ENCODE data around the gene DHTKD1. TPM values are rescaled to one million over a fixed set of nuclear protein-coding genes. Genes with fewer than 3 reads are reported as not detected.

DHTKD1 gene
- total RNA-seq, 1 experiment from 2014 or later: 53.2 TPM

- no peak overlapping the region for H3K4me3 Mint-ChIP-seq
- no peak overlapping the region for H4K5ac ChIP-seq (ENCODE audit: insufficient read length, low read depth, low read length)
- H3K4ac ChIP-seq (ENCODE audit: low read depth, low read length): no peak overlapping the region
- H3K14ac ChIP-seq (ENCODE audit: insufficient read depth, low read length): no peak overlapping the region
- no peak overlapping the region for H2BK12ac ChIP-seq (ENCODE audit: insufficient read length, low read depth, low read length)
- H3K9me3 Mint-ChIP-seq: no peaks in the 10 kb centered on the region; a peak in 1 of 5 replicates
- H3K27me3 ChIP-seq (ENCODE audit: insufficient read depth, low read length): no peaks in the 10 kb centered on the region
- H3K79me2 ChIP-seq (ENCODE audit: insufficient read depth, low read length): no peaks in the 10 kb centered on the region
- no peaks in the 10 kb centered on the region for H3K27me3 Mint-ChIP-seq (ENCODE audit: low read depth)
- no peak for DNase-seq
- no peak overlapping the region for H2AFZ ChIP-seq (ENCODE audit: low read length)
- no peak overlapping the region for H2BK15ac ChIP-seq (ENCODE audit: low read depth, low read length)
- H4K8ac ChIP-seq (replicated peaks; ENCODE audit: insufficient read length, low read depth, low read length): no peak overlapping the region
- H2AK5ac ChIP-seq (ENCODE audit: insufficient read length, low read length): no peak overlapping the region
- no peak overlapping the region for H4K91ac ChIP-seq (ENCODE audit: insufficient read length, low read depth, low read length)
- H2BK20ac ChIP-seq (ENCODE audit: low read depth, low read length, poor library complexity, severe bottlenecking): no peak overlapping the region
- no peak for TF ChIP-seq CTCF (conservative IDR thresholded peaks at IDR 0.05)
- no peak overlapping the region for H3K4me2 ChIP-seq (ENCODE audit: insufficient read depth, insufficient read length, low read length)
- no peak overlapping the region for H3K27ac ChIP-seq (ENCODE audit: insufficient read length, low read depth, low read length)
- no peak overlapping the region for H3T11ph ChIP-seq (ENCODE audit: low read length)
- no peaks in the 10 kb centered on the region for H3K79me1 ChIP-seq (ENCODE audit: insufficient read depth, low read depth, low read length, poor library complexity, severe bottlenecking)
- H3K36me3 Mint-ChIP-seq (ENCODE audit: insufficient read depth in 1 of 3, low read depth in 3 of 3): no peaks in the 10 kb centered on the region; a peak in 1 of 7 replicates
- no peaks in the 10 kb centered on the region for H3K4me1 ChIP-seq (ENCODE audit: insufficient read depth, low read length)
- H4K20me1 ChIP-seq (ENCODE audit: control insufficient read depth, insufficient read depth, insufficient read length): no peaks in the 10 kb centered on the region
- H3K23ac ChIP-seq (ENCODE audit: insufficient read length, low read depth, low read length): no peak overlapping the region
- H2BK5ac ChIP-seq (ENCODE audit: insufficient read length, low read length): no peak overlapping the region
- H3K9ac ChIP-seq (ENCODE audit: extremely low read depth, insufficient read length, low read length): no peak overlapping the region
- WGBS (ENCODE audit: extremely low coverage, insufficient read length, low lambda C conversion rate): no CpG with 5 or more reads among the region's 3 CpGs
- no peak overlapping the region for H2BK120ac ChIP-seq (ENCODE audit: low read depth, low read length, poor library complexity, severe bottlenecking)
- H3K4me1 Mint-ChIP-seq: peaks cover 13 to 16% of the 10 kb centered on the region in 2 experiments
- H3K9me3 ChIP-seq (ENCODE audit: control insufficient read depth, low read depth, low read length): no peaks in the 10 kb centered on the region
- no peak overlapping the region for H3K27ac Mint-ChIP-seq
- H3K23me2 ChIP-seq (ENCODE audit: insufficient read length, low read depth, low read length, poor library complexity, severe bottlenecking): no peaks in the 10 kb centered on the region
- no peak overlapping the region for H3K18ac ChIP-seq (ENCODE audit: insufficient read length, low read depth, low read length)
- H3K56ac ChIP-seq (ENCODE audit: insufficient read length, low read depth, low read length): no peak overlapping the region
These were observed 5.3 kb upstream of the DHTKD1 start for GRCh38 chr10:12063483-12063818.
